Ureter (tissue), 1 donor: Measurements from ENCODE around the gene OR2G3. TPM values are rescaled to one million over a fixed set of nuclear protein-coding genes. Genes with fewer than 3 reads are reported as not detected.

ENCODE experiments used
- DNase-seq: peaks from one replicate; pipeline ENCODE4 v3.0.0-alpha.2; 2020; ENCODE audit warnings: low spot score
- total RNA-seq: library from RNA; stranded (reverse); gene quantifications from one replicate; pipeline ENCODE4 v1.2.4, GENCODE V29; 2023
- donor health status: DM: yes; HTN: yes; CAD: no.

The OR2G3 gene
- not detected for total RNA-seq

- DNase-seq, result no peak
Measured at GRCh38 chr1:247605286-247605685, at the start of gene OR2G3. Gene OR2G3, plus strand, starts transcription at chr1:247605586. Its CDS starts 0 bp downstream, at chr1:247605586.

GRCh38 chr1:247557926-247558674 lies 47.3 kb upstream of the OR2G3 start:
- no peak for DNase-seq

GRCh38 chr1:247561711-247562110 lies 43.7 kb upstream of the OR2G3 start:
- DNase-seq, result no peak

- DNase-seq, result no peak
Measured at GRCh38 chr1:247562198-247562597, 43.2 kb upstream of the OR2G3 start.

GRCh38 chr1:247574236-247574635 lies 31.1 kb upstream of the OR2G3 start:
- no peak for DNase-seq

GRCh38 chr1:247574664-247575063 lies 30.7 kb upstream of the OR2G3 start:
- no peak for DNase-seq

- no peak for DNase-seq
Measured at GRCh38 chr1:247576514-247576913, 28.9 kb upstream of the OR2G3 start.

- no peak for DNase-seq
Measured at GRCh38 chr1:247578946-247579460, 26.4 kb upstream of the OR2G3 start.

- no peak for DNase-seq
Measured at GRCh38 chr1:247588060-247588459, 17.3 kb upstream of the OR2G3 start, which contains the start of gene OR2G2. Gene OR2G2, plus strand, starts transcription at chr1:247588360. Its CDS starts 0 bp downstream, at chr1:247588360.

- DNase-seq, result no peak
Measured at GRCh38 chr1:247613405-247613804, 8.0 kb downstream of the OR2G3 start.

GRCh38 chr1:247614625-247615024 lies 9.2 kb downstream of the OR2G3 start:
- DNase-seq, result no peak

- DNase-seq, result no peak
Measured at GRCh38 chr1:247627951-247628350, 22.6 kb downstream of the OR2G3 start.

GRCh38 chr1:247638011-247638410 lies 32.6 kb downstream of the OR2G3 start:
- no peak for DNase-seq

- no peak for DNase-seq
Measured at GRCh38 chr1:247638781-247639180, 33.4 kb downstream of the OR2G3 start.

GRCh38 chr1:247639381-247639981 lies 34.1 kb downstream of the OR2G3 start:
- peak; percentile 59 for DNase-seq

- DNase-seq, result no peak
Measured at GRCh38 chr1:247642742-247643141, 37.4 kb downstream of the OR2G3 start.

GRCh38 chr1:247646867-247647266 lies 41.5 kb downstream of the OR2G3 start:
- DNase-seq, result no peak

- no peak for DNase-seq
Measured at GRCh38 chr1:247647864-247648263, 42.5 kb downstream of the OR2G3 start.

GRCh38 chr1:247653040-247653439 lies 47.7 kb downstream of the OR2G3 start:
- DNase-seq, result no peak
